ENCODE data around the gene ENO1.
A peak's percentile ranks its signal among the peaks of the same experiment; 100 is the strongest.
"Not testable (repeated sequence)": the region's sequence is repeated elsewhere in the genome, so short reads cannot be mapped to it uniquely, and the experiment has no call there.

Gene ENO1

DNA sequence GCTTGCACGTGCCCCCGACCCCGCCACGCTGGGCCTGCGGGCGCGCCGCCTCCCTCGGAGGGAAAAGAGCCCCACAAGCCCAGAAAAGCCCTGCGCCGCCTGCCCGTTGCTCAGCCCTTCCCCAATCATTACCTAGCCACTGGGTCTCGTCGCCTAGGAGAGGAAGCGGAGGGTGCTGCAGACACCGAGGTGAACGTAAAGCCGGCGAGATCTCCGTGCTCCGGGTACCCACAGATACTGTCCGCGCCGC lies at the start of gene ENO1:
Gene ENO1, minus strand, starts transcription at position 239 of the 250 bp plus-strand sequence. CDS start 3,778 bp downstream, outside the sequence.
- no peak for DNase-seq (ENCODE audit: low spot score)

GRCh38 chr1:8926707-8927694 lies 48.5 kb upstream of the ENO1 start:
- no peak for DNase-seq (ENCODE audit: low spot score)

DNA sequence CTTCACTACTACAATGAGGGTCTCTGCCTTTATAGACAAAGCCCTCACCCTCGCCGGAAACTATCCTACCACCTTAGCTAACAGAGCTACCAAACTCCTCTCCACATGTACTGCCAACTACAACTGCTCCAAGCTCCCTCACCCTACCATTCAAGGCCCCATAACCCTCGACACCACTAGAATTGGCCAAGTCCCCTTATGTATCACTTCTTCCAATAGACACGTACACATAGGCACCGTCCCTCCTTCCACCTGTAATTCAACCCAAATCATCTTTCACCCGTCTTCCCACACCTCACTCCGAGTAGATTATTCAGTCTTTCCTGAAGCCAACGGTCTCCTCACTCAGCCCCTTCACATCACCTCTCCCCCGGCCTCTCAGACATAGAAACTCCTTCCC lies 47.5 kb upstream of the ENO1 start:
- DNase-seq (ENCODE audit: low spot score), result no peak

DNA sequence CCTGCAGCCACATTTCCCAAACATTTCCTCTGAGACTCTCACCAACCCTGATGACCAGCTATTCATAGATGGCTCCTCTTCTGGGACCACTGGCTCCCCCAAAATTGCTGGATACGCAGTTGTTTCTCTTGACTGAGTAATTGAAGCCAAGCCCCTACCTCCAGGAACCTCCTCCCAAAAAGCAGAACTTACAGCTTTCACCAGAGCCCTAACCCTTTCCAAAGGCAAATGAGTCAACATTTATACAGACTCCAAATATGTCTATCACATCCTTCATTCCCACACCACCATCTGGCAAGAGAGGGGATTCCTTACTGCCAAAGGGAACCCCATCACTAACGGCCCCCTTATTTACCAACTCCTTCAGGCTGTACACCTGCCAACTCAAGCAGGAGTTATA lies 46.9 kb upstream of the ENO1 start:
- DNase-seq (ENCODE audit: low spot score), result no peak

DNA sequence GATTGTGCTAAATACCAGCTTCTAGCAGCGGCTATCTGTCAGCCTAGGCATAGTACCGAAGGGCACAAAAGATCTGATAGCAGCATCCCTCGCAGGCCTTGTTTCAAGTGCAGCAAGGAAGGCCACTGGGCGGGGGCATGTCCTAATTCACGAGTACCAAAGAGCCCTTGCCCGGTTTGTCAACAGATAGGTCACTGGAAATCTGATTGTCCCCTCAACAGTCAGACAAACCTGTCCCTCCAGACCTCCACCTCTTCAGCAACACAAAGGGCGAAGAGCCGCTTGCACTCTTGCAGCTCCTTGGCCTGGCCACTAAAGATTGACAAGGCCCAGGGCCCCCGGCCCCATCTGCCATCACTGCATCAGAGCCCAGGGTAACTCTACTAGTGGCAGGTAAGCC lies 44.5 kb upstream of the ENO1 start:
- no peak for DNase-seq (ENCODE audit: low spot score)

DNA sequence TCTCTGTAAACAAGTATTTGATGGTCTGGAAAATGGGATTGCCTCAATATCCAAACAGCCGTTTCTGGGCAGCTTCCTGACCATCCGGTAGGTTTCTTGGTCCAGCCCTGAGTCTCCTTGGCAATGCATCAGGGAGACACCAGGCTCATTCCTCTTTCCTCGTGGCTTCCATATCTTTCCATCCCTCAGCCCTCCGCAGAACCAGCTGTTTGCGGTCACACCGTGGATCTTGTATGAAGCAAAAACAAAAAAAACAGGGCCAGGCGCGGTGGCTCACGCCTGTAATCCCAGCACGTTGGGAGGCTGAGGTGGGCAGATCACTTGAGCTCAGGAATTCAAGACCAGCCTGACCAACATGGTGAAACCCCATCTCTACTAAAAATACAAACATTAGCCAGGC lies 39.0 kb upstream of the ENO1 start:
- DNase-seq (ENCODE audit: low spot score), result not testable (repeated sequence)

DNA sequence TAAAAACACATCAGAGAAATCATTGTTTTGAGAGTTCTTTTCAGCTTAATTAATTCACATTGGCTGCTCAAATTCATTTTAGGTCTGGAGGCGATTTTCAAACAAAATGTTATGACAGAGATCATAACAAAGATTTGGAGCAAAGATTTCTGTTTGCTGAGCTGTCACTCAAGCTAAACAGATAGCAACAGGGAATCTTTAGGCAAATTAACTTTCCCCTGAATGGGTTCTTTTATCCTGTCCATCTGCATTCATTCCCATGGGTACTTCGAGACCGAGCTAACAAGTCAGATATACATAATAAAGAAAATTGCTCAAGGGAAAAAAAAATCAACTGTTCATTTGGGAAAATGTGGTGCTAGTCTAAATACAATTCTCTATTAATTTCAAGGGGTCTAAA lies 37.0 kb upstream of the ENO1 start:
- DNase-seq (ENCODE audit: low spot score), result no peak

DNA sequence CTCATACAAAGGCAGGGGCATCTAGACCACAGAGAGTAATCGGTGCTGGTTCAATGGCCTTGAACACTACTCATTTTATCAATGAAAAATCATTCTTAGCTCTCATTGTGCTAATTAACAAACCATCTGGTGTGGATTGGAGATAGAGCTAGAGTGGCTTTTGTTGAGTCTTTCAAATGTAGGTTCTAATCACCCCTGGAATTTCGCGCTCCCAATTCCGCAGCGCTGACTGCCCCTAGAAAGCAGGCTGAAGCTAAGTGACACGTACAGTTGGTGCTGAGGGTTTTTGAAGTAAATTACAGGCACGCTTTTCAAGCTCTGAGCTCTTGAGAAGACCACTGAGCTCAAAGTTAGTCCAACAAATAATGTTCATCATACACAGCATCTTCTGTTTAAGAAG lies 36.0 kb upstream of the ENO1 start:
- DNase-seq (ENCODE audit: low spot score), result no peak

DNA sequence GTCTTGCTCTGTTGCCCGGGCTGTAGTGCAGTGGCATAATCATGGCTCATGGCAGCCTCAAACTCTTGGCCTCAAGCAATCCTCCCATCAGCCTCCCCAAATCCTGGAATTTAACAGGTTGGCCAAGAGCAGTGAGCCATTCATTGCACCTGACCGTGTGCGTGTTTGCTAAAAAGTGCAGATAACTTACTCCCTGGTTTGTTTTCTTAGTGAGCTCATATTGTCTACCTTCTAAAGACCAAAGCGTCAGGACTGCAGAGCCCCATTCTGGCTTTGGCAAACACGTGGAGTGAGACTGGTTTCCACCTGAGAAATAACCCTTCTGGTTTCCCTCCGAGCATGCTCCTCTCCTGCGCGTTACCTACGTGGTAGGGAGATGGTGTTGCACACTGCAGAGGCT lies 35.0 kb upstream of the ENO1 start:
- no peak for DNase-seq (ENCODE audit: low spot score)

- no peak for DNase-seq (ENCODE audit: low spot score)
These were observed 33.2 kb upstream of the ENO1 start for GRCh38 chr1:8911416-8912309.

DNA sequence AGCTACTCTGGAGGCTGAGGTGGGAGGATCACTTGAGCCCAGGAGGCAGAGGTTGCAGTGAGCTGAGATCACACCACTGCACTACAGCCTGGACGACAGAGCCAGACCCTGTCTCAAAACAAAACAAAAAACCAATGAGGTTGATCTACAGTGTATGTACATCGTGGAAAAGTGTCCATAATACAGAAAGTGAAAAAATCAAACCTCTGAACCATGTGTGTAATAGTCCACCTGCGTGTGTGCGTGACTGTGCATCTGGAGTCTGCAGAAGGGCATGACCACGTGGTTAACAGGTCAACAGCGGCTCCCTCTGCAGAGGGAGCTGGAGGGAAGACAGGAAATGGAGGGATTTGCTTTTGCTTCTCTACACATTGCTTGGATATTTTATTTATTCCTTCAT lies 32.4 kb upstream of the ENO1 start:
- no peak for DNase-seq (ENCODE audit: low spot score)

GRCh38 chr1:8910331-8910730 lies 31.8 kb upstream of the ENO1 start:
- DNase-seq (ENCODE audit: low spot score), result no peak

DNA sequence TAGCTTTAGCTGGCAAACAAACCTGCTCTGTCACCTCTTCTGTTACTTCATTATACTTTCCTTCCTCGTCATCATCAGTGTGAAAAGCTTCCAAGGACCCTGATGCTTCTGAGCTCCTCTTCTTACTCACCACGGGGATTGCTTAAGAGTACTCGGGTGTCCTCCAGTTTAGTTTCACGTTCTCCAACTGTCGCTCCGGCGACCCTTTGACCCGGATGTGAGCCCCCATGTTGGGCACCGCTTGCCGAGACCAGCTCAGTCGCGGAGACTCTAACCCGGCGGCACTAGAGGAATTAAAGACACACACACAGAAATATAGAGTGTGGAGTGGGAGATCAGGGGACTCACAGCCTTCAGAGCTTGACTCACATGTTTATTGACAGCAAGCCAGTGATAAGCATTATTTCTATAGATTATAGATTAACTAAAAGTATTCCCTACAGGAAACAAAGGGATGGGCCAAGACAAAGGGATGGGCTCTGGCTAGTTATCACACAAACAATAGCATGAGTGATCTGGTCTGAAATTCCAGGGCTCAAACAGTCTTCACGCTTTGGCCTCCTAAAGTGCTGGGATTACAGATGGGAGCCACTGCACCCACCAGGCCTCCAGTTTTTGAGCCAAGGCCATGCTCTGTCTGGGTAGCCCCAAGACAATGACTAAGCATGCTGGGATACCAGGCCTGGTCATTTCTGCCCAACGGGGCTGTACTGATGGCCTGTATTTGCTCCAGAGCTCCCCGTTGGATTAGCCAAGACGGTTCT lies 30.1 kb upstream of the ENO1 start:
- DNase-seq (ENCODE audit: low spot score), result no peak

GRCh38 chr1:8905582-8906191 lies 27.2 kb upstream of the ENO1 start:
- DNase-seq (ENCODE audit: low spot score), result no peak

- DNase-seq (ENCODE audit: low spot score), result peak; percentile 39
These were observed 25.6 kb upstream of the ENO1 start for GRCh38 chr1:8903908-8904650.

DNA sequence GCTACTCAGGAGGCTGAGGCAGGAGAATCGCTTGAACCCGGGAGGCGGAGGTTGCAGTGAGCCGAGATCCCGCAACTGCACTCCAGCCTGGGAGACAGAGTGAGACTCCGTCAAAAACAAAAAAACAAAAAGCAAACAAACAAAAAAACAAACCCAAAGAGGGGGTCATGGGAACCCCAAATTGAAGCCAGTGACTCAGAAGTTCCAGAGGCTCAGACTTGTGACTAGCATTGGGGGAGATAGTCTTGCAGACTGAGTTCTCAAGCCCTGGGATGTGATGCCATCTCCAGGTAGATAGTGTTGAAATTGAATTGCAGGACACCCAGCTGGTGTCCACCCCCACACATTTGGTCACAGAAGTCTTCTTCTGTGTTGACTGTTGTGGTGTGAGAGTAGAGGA lies 24.9 kb upstream of the ENO1 start:
- no peak for DNase-seq (ENCODE audit: low spot score)

DNA sequence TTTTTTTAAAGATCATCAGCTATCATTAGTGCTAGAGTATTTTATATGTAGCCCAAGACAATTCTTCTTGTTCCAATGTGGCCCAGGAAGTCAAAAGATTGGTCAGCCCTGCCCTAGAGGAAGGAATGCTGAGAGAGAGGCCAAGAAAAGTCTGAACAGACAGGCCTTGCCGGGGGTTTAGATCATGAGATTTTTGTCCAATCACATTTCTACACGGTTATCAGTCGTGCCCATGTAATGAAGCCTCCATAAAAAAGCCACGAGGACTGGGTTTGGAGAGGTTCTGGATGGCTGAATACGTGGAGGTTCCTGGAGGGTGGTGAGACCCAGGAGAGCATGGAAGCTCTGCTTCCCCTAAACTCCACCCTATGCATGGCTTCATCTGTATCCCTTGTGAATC lies 24.3 kb upstream of the ENO1 start:
- DNase-seq (ENCODE audit: low spot score), result no peak

DNA sequence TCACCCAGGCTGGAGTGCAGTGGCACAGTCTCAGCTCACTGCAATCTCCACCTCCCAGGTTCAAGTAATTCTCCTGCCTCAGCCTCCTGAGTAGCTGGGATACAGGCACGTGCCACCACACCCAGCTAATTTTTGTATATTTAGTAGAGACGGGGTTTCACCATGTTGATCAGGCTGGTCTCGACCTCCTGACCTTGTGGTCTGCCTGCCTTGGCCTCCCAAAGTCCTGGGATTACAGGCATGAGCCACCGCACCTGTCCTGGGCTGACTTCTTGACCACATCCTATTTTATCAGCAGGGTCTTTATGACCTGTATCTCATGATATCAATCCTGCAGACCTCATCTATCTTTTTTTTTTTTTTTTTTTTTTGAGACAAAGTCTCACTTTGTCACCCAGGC lies 22.2 kb upstream of the ENO1 start:
- not testable (repeated sequence) for DNase-seq (ENCODE audit: low spot score)

- DNase-seq (ENCODE audit: low spot score), result no peak
These were observed 20.6 kb upstream of the ENO1 start for GRCh38 chr1:8899046-8899445.

GRCh38 chr1:8898418-8898817 lies 19.9 kb upstream of the ENO1 start:
- not testable (repeated sequence) for DNase-seq (ENCODE audit: low spot score)

- DNase-seq (ENCODE audit: low spot score), result not testable (repeated sequence)
These were observed 19.0 kb upstream of the ENO1 start for GRCh38 chr1:8897505-8897904.

Data from RKO (cell line).